Muscle of leg (tissue), 11 donors: Measurements from ENCODE around the gene TCTA. TPM values are rescaled to one million over a fixed set of nuclear protein-coding genes. Genes with fewer than 3 reads are reported as not detected.

ENCODE experiments used
- DNase-seq: peaks from one replicate; pipeline ENCODE4 v3.0.0; 2013
- H3K27ac ChIP-seq: one replicate; pipeline ENCODE4 v1.5.1; 2013; ENCODE audit warnings: mild to moderate bottlenecking, low read length, control low read depth
- H3K27me3 ChIP-seq: one replicate; pipeline ENCODE4 v1.6.1; 2013; ENCODE audit warnings: low read length; ENCODE audit not compliant: control insufficient read depth, insufficient read depth
- H3K36me3 ChIP-seq: one replicate; pipeline ENCODE4 v1.6.1; 2013; ENCODE audit warnings: low read length; ENCODE audit not compliant: control insufficient read depth, insufficient read depth
- H3K4me1 ChIP-seq: one replicate; pipeline ENCODE4 v1.6.1; 2013; ENCODE audit warnings: low read length; ENCODE audit not compliant: control insufficient read depth, insufficient read depth
- H3K4me3 ChIP-seq: one replicate; pipeline ENCODE4 v1.5.1; 2013; ENCODE audit warnings: low read length, control low read depth
- H3K9me3 ChIP-seq: replicated peaks from 2 replicates; pipeline ENCODE4 v1.6.1; 2013; ENCODE audit warnings: low read depth, low read length; ENCODE audit not compliant: control insufficient read depth
- WGBS: methylation state at CpG from one replicate; pipeline ENCODE4 v1.1.5; 2013; ENCODE audit warnings: missing lambda C conversion rate; ENCODE audit not compliant: insufficient coverage; 5-methylcytosine and 5-hydroxymethylcytosine counted together
- polyA plus RNA-seq, 8 donors: library from polyadenylated mRNA; unstranded; fragments of 120-200 nt; gene quantifications; one replicate each; pipeline versions ENCODE4 v1.2.1 to v1.2.3, GENCODE V29; 2013; ENCODE audit warnings: inconsistent platforms in 1 of 8, low replicate concordance in 1 of 8; ENCODE audit not compliant: insufficient read length in 8 of 8, insufficient read depth in 1 of 8
- total RNA-seq: library from RNA; stranded (reverse); fragments of 120-200 nt; gene quantifications from one replicate; pipeline ENCODE4 v1.2.4, GENCODE V29; 2013

The TCTA gene
- total and polyA plus RNA-seq, 9 donors: 13.3 to 19.7 (median 16.3) TPM

GRCh38 chr3:49417516-49418120 lies 5.4 kb downstream of the TCTA start:
- Histone ChIP-seq H3K27me3 (no peaks in the 10 kb centered on the region), H3K36me3 (peaks cover 57% of the 10 kb centered on the region), H3K4me3 (no peak overlapping the region), H3K27ac (no peak overlapping the region), H3K9me3 (no peaks in the 10 kb centered on the region), H3K4me1 (peaks cover 44% of the 10 kb centered on the region)
- DNase-seq: no peak
- 84% methylated on average over 10 of the region's 13 CpGs for WGBS

GRCh38 chr3:49421890-49422378 lies 9.7 kb downstream of the TCTA start:
- 18% methylated on average over 7 of the region's 14 CpGs for WGBS
- H3K36me3 ChIP-seq: peaks cover 50% of the 10 kb centered on the region
- no peaks in the 10 kb centered on the region for H3K27me3 ChIP-seq
- H3K9me3 ChIP-seq: no peaks in the 10 kb centered on the region
- peak overlapping the region; percentile 37 for H3K4me3 ChIP-seq
- peaks cover 25% of the 10 kb centered on the region for H3K4me1 ChIP-seq
- DNase-seq: no peak
- no peak overlapping the region for H3K27ac ChIP-seq

GRCh38 chr3:49422379-49423248 lies 10.4 kb downstream of the TCTA start, which contains the start of gene AMT:
Gene AMT, minus strand, starts transcription at chr3:49422473. Its CDS starts 23 bp downstream, at chr3:49422450.
- H3K9me3 ChIP-seq: no peaks in the 10 kb centered on the region
- DNase-seq: peak; percentile 56
- H3K4me3 ChIP-seq: peak within 1 kb of the TSS; percentile 37
- peaks cover 18% of the 10 kb centered on the region for H3K4me1 ChIP-seq
- no peaks in the 10 kb centered on the region for H3K27me3 ChIP-seq
- WGBS: 26% methylated on average over 21 of the region's 25 CpGs
- peak within 1 kb of the TSS; percentile 10 for H3K27ac ChIP-seq
- H3K36me3 ChIP-seq: peaks cover 44% of the 10 kb centered on the region

GRCh38 chr3:49424816-49425215 lies 12.6 kb downstream of the TCTA start:
- peaks cover 29% of the 10 kb centered on the region for H3K36me3 ChIP-seq
- no peak overlapping the region for H3K4me3 ChIP-seq
- no peak for DNase-seq
- peaks cover 20% of the 10 kb centered on the region for H3K4me1 ChIP-seq
- H3K27ac ChIP-seq: no peak overlapping the region
- H3K9me3 ChIP-seq: no peaks in the 10 kb centered on the region
- 78% methylated on average over 6 of the region's 6 CpGs for WGBS
- H3K27me3 ChIP-seq: no peaks in the 10 kb centered on the region

GRCh38 chr3:49427586-49427985 lies 15.4 kb downstream of the TCTA start:
- H3K4me1 ChIP-seq: peaks cover 14% of the 10 kb centered on the region
- WGBS: no CpG with 5 or more reads among the region's 2 CpGs
- H3K27ac ChIP-seq: no peak overlapping the region
- no peaks in the 10 kb centered on the region for H3K9me3 ChIP-seq
- H3K4me3 ChIP-seq: no peak overlapping the region
- no peaks in the 10 kb centered on the region for H3K27me3 ChIP-seq
- H3K36me3 ChIP-seq: peaks cover 21% of the 10 kb centered on the region
- DNase-seq: no peak

GRCh38 chr3:49428752-49429080 lies 16.5 kb downstream of the TCTA start:
- no peaks in the 10 kb centered on the region for H3K27me3 ChIP-seq
- peaks cover 8% of the 10 kb centered on the region for H3K4me1 ChIP-seq
- H3K36me3 ChIP-seq: peaks cover 21% of the 10 kb centered on the region
- H3K27ac ChIP-seq: peak overlapping the region; percentile 95
- WGBS: 3% methylated on average over 7 of the region's 9 CpGs
- no peak for DNase-seq
- H3K4me3 ChIP-seq: peak overlapping the region; percentile 55
- no peaks in the 10 kb centered on the region for H3K9me3 ChIP-seq

GRCh38 chr3:49434731-49435130 lies 22.5 kb downstream of the TCTA start:
- 88% methylated on average over 4 of the region's 5 CpGs for WGBS
- no peak overlapping the region for H3K4me3 ChIP-seq

GRCh38 chr3:49445391-49445790 lies 33.2 kb downstream of the TCTA start:
- no peak overlapping the region for H3K4me3 ChIP-seq
- no peak overlapping the region for H3K27ac ChIP-seq
- DNase-seq: no peak
- no peaks in the 10 kb centered on the region for H3K9me3 ChIP-seq
- H3K4me1 ChIP-seq: peaks cover 5% of the 10 kb centered on the region
- no peaks in the 10 kb centered on the region for H3K27me3 ChIP-seq
- 94% methylated on average over 3 of the region's 5 CpGs for WGBS
- no peaks in the 10 kb centered on the region for H3K36me3 ChIP-seq

More at GRCh38 chr3:49434731-49435130, 22.5 kb downstream of the TCTA start:
- H3K27me3 ChIP-seq: no peaks in the 10 kb centered on the region
- H3K36me3 ChIP-seq: no peaks in the 10 kb centered on the region
- no peak for DNase-seq
- H3K9me3 ChIP-seq: no peaks in the 10 kb centered on the region
- H3K27ac ChIP-seq: no peak overlapping the region
- peaks cover 3% of the 10 kb centered on the region for H3K4me1 ChIP-seq

- WGBS: 100% methylated on average over 2 of the region's 4 CpGs
- DNase-seq: no peak
- peaks cover 47% of the 10 kb centered on the region for H3K4me1 ChIP-seq
- no peaks in the 10 kb centered on the region for H3K27me3 ChIP-seq
- H3K36me3 ChIP-seq: no peaks in the 10 kb centered on the region
- no peak overlapping the region for H3K4me3 ChIP-seq
- H3K9me3 ChIP-seq: no peaks in the 10 kb centered on the region
- H3K27ac ChIP-seq: no peak overlapping the region
Observed at GRCh38 chr3:49453621-49454020, 41.4 kb downstream of the TCTA start.

- WGBS: no CpG with 5 or more reads among the region's 2 CpGs
- H3K4me1 ChIP-seq: peaks cover 55% of the 10 kb centered on the region
- no peaks in the 10 kb centered on the region for H3K27me3 ChIP-seq
- H3K36me3 ChIP-seq: no peaks in the 10 kb centered on the region
- H3K4me3 ChIP-seq: no peak overlapping the region
- peak; percentile 43 for DNase-seq
- H3K9me3 ChIP-seq: no peaks in the 10 kb centered on the region
- H3K27ac ChIP-seq: peak overlapping the region; percentile 90
Observed at GRCh38 chr3:49454458-49454857, 42.2 kb downstream of the TCTA start.
